HepG2 (cell line): ENCODE measurements around the gene CHL1. TPM values are rescaled to one million over a fixed set of nuclear protein-coding genes. Genes with fewer than 3 reads are reported as not detected.

Experiments used
- ATAC-seq: fragments of 200-7000 bp; cut with Tn5 transposase; 3 replicates; pipeline ENCODE4 v1.9.1; 2020; ENCODE audit warnings: mild to moderate bottlenecking, moderate library complexity
- BruUV-seq: library from RNA; stranded (reverse); fragments of 400-500 nt; replicated peaks from 2 replicates; lab custom pipeline; 2021; lab: Mats Ljungman, UMichigan
- CTCF ChIA-PET: fragments of 300-600 bp; formaldehyde crosslinking; extraction: SDS; loops from one replicate; lab custom pipeline; 2021; ENCODE audit warnings: low total read pairs, inconsistent platforms, low intra/inter-chr PET ratio; lab: Yijun Ruan, JAX
- POLR2A ChIA-PET: fragments of 350-600 bp; sonication (Branson Sonifier 250); formaldehyde crosslinking; loops from one replicate; lab custom pipeline; 2020; ENCODE audit warnings: antibody characterized with exemption, inconsistent platforms; lab: Yijun Ruan, JAX
- DNase-seq: peaks from one replicate; pipeline ENCODE4 v3.0.0-alpha.2; 2015; ENCODE audit warnings: low spot score
- FAIRE-seq: peaks from 3 replicates; lab custom pipeline; 2011; peaks lifted over from hg19 to GRCh38; lab: Jason Lieb, UNC
- H2AFZ ChIP-seq: one replicate; pipeline ENCODE4 v1.6.1; 2011; ENCODE audit warnings: low read length, inconsistent platforms
- H3K27ac ChIP-seq: fragments of 300-600 bp; 3 replicates; pipeline ENCODE4 v1.8.0; 2011; ENCODE audit warnings: mixed run types, mild to moderate bottlenecking, mixed read lengths, low read length, inconsistent platforms; ENCODE audit not compliant: insufficient read depth; ENCODE audit errors: extremely low read length
- H3K27me3 ChIP-seq, 2 experiments: fragments of 200-600 bp in 1 of 2; 2 replicates in 1 of 2; 3 replicates in 1 of 2; pipeline versions ENCODE4 v1.6.0 to v1.8.0; 2011; ENCODE audit warnings: low read length in 2 of 2, mild to moderate bottlenecking in 2 of 2, moderate library complexity in 2 of 2, inconsistent platforms in 1 of 2; ENCODE audit not compliant: insufficient read depth in 2 of 2, control insufficient read depth in 1 of 2
- H3K36me3 ChIP-seq, 2 experiments: fragments of 200-600 bp in 1 of 2; replicated peaks in 1 of 2; 2 replicates in 1 of 2; 3 replicates in 1 of 2; pipeline versions ENCODE4 v1.5.1 to v1.8.0; 2011; ENCODE audit warnings: low read length in 2 of 2, inconsistent platforms in 1 of 2; ENCODE audit not compliant: insufficient read depth in 2 of 2, control insufficient read depth in 1 of 2
- H3K4me1 ChIP-seq: 2 replicates; pipeline ENCODE4 v1.5.1; 2012; ENCODE audit warnings: low read length, inconsistent platforms; ENCODE audit not compliant: insufficient read depth
- H3K4me2 ChIP-seq: 2 replicates; pipeline ENCODE4 v1.6.0; 2011; ENCODE audit warnings: low read depth, low read length, inconsistent platforms
- H3K4me3 ChIP-seq, 3 experiments: fragments of 200-600 bp in 1 of 3; sonication (generic), shearing (Covaris generic) in 1 of 3; replicated peaks in 1 of 3; 2 replicates each; pipeline ENCODE4 v1.5.1; 2011 to 2016; ENCODE audit warnings: low read length in 3 of 3, inconsistent platforms in 2 of 3, low read depth in 2 of 3, mild to moderate bottlenecking in 2 of 3, control low read depth in 1 of 3, mixed read lengths in 1 of 3; ENCODE audit not compliant: insufficient read depth in 1 of 3
- H3K79me2 ChIP-seq: one replicate; pipeline ENCODE4 v1.6.1; 2011; ENCODE audit warnings: low read length, inconsistent platforms; ENCODE audit not compliant: insufficient read depth
- H3K9ac ChIP-seq: 2 replicates; pipeline ENCODE4 v1.6.0; 2011; ENCODE audit warnings: mild to moderate bottlenecking, low read depth, low read length, inconsistent platforms; ENCODE audit not compliant: insufficient read depth
- H3K9me3 ChIP-seq: 2 replicates; pipeline ENCODE4 v1.5.1; 2012; ENCODE audit warnings: mild to moderate bottlenecking, low read length
- H4K20me1 ChIP-seq: 2 replicates; pipeline ENCODE4 v1.6.0; 2011; ENCODE audit warnings: inconsistent platforms, mild to moderate bottlenecking, low read length, moderate library complexity; ENCODE audit not compliant: insufficient read depth
- CBX5 ChIP-seq: sonication (generic); formaldehyde crosslinking; IDR thresholded peaks from 2 replicates; pipeline ENCODE4 v1.4.0; 2020; ENCODE audit warnings: missing genetic modification reagents, borderline replicate concordance
- GPN1 ChIP-seq: sonication (generic); formaldehyde crosslinking; IDR thresholded peaks from 2 replicates; pipeline ENCODE4 v1.5.1; 2020; ENCODE audit warnings: missing genetic modification reagents, borderline replicate concordance
- JUNB ChIP-seq: sonication (generic); formaldehyde crosslinking; IDR thresholded peaks from 2 replicates; pipeline ENCODE4 v1.8.0; 2022; ENCODE audit warnings: missing genetic modification reagents, mild to moderate bottlenecking, borderline replicate concordance
- NRL ChIP-seq: sonication (generic); formaldehyde crosslinking; IDR thresholded peaks from 2 replicates; pipeline ENCODE4 v1.5.0; 2020; ENCODE audit warnings: missing genetic modification reagents, mild to moderate bottlenecking, moderate library complexity, borderline replicate concordance
- ZC3H4 ChIP-seq: sonication (generic); formaldehyde crosslinking; IDR thresholded peaks from 2 replicates; pipeline ENCODE4 v1.4.0; 2020; ENCODE audit warnings: missing genetic modification reagents, borderline replicate concordance
- ZFP36L2 ChIP-seq: sonication (generic); formaldehyde crosslinking; IDR thresholded peaks from 2 replicates; pipeline ENCODE4 v1.4.0; 2020; ENCODE audit warnings: missing genetic modification reagents
- ZNF224 ChIP-seq: sonication (generic); formaldehyde crosslinking; IDR thresholded peaks from 2 replicates; pipeline ENCODE4 v1.5.0; 2020; ENCODE audit warnings: mild to moderate bottlenecking, missing genetic modification reagents
- ZNF343 ChIP-seq: sonication (generic); formaldehyde crosslinking; IDR thresholded peaks from 2 replicates; pipeline ENCODE4 v1.4.0; 2020; ENCODE audit warnings: mild to moderate bottlenecking, missing genetic modification reagents
- ZNF543 ChIP-seq: sonication (generic); formaldehyde crosslinking; IDR thresholded peaks from 2 replicates; pipeline ENCODE4 v1.4.0; 2020; ENCODE audit warnings: mild to moderate bottlenecking, missing genetic modification reagents
- ZNF556 ChIP-seq: sonication (generic); formaldehyde crosslinking; IDR thresholded peaks from 2 replicates; pipeline ENCODE4 v1.4.0; 2020; ENCODE audit warnings: mild to moderate bottlenecking, missing genetic modification reagents, borderline replicate concordance
- ZNF598 ChIP-seq: sonication (generic); formaldehyde crosslinking; IDR thresholded peaks from 2 replicates; pipeline ENCODE4 v1.5.1; 2020; ENCODE audit warnings: mild to moderate bottlenecking, missing genetic modification reagents, borderline replicate concordance
- ZNF816 ChIP-seq: sonication (generic); formaldehyde crosslinking; IDR thresholded peaks from 2 replicates; pipeline ENCODE4 v1.8.0; 2022; ENCODE audit warnings: missing genetic modification reagents, mild to moderate bottlenecking, borderline replicate concordance
- WGBS: methylation state at CpG from one replicate; pipeline ENCODE4 v1.1.6; 2017; ENCODE audit warnings: low lambda C conversion rate; 5-methylcytosine and 5-hydroxymethylcytosine counted together
- in situ Hi-C: cut with HindIII; loops from 2 replicates; pipeline ENCODE4 v1.10.0; 2017; ENCODE audit warnings: low pct_unique_long_range_greater_than_20kb; ENCODE audit not compliant: extremely low pct_ligation_motif_present
- intact Hi-C: fragments of 100-400 bp; cut with micrococcal nuclease; formaldehyde crosslinking; loops from one replicate; pipeline ENCODE4 v1.10.0; 2022; ENCODE audit not compliant: unreplicated experiment
- polyA plus RNA-seq, 8 experiments: library from polyadenylated mRNA; depleted of rRNA in 3 of 8; stranded (reverse) in 7 of 8; unstranded in 1 of 8; fragments of >200 nt; fragmentation: Illumina TruSeq in 4 of 8; extraction: Trizol in 4 of 8; gene quantifications; 2 replicates each; pipeline versions ENCODE4 v1.2.1 to v1.2.3, GENCODE V29; 2011 to 2016; ENCODE audit warnings: low read depth in 4 of 8, missing spikeins in 1 of 8, mixed read lengths in 1 of 8; ENCODE audit not compliant: insufficient read depth in 1 of 8
- total RNA-seq, 5 experiments: library from RNA; depleted of rRNA; stranded (reverse); fragments of >200 nt; fragmentation: Illumina TruSeq; extraction: Trizol; gene quantifications; 2 replicates each; pipeline ENCODE4 v1.2.3, GENCODE V29; 2016; ENCODE audit warnings: low read depth in 1 of 5
- TF ChIP-seq, protein P1 (sequence below): sonication (generic); formaldehyde crosslinking; IDR thresholded peaks from 2 replicates; pipeline ENCODE4 v1.4.0; 2020; ENCODE audit warnings: missing genetic modification reagents, mild to moderate bottlenecking, borderline replicate concordance
- TF ChIP-seq, protein P2 (sequence below): sonication (generic); formaldehyde crosslinking; IDR thresholded peaks from 2 replicates; pipeline ENCODE4 v1.8.0; 2022; ENCODE audit warnings: mild to moderate bottlenecking, missing genetic modification reagents, borderline replicate concordance
- TF ChIP-seq, protein P3 (sequence below): sonication (generic); formaldehyde crosslinking; IDR thresholded peaks from 2 replicates; pipeline ENCODE4 v1.5.1; 2020; ENCODE audit warnings: mild to moderate bottlenecking, missing genetic modification reagents, moderate library complexity

The CHL1 gene
- total and polyA plus RNA-seq, 2 of the 13 experiments (the other 11 are each of a cell fraction or from before 2014, with no cell fraction given) = not detected

DNA sequence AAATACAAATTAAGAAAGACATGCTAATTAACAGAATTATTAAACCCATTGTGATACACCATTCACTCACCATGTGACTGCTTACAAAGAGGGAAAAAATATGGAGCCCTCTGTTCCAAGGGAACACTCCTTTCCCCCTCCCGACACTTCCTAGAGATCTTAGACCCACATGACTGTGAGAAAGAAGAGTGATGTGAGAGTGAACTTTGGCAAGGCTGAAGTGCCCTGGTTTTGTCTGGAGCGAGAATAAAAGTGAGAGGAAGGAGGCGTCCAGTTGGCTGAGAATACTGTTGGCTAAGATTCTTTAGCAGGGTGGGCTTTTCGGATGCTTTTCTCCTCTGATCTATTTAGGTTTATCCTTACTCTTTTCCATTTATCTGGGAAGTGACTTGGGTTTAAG is 14.1 kb downstream of the CHL1 start:
- 10% methylated on average over 4 of the region's 4 CpGs for WGBS
- POLR2A ChIA-PET = no interaction called here
- no peak for FAIRE-seq
- TF ChIP-seq ZNF543 (CRISPR knock-in tag) = no peak
- no peak for TF ChIP-seq NRL (CRISPR knock-in tag)
- TF ChIP-seq ZNF598 = no peak
- TF ChIP-seq ZNF556 (CRISPR knock-in tag) = no peak
- TF ChIP-seq ZC3H4 (CRISPR knock-in tag) = no peak
- TF ChIP-seq CBX5 (CRISPR knock-in tag) = no peak
- TF ChIP-seq, protein P1, sequence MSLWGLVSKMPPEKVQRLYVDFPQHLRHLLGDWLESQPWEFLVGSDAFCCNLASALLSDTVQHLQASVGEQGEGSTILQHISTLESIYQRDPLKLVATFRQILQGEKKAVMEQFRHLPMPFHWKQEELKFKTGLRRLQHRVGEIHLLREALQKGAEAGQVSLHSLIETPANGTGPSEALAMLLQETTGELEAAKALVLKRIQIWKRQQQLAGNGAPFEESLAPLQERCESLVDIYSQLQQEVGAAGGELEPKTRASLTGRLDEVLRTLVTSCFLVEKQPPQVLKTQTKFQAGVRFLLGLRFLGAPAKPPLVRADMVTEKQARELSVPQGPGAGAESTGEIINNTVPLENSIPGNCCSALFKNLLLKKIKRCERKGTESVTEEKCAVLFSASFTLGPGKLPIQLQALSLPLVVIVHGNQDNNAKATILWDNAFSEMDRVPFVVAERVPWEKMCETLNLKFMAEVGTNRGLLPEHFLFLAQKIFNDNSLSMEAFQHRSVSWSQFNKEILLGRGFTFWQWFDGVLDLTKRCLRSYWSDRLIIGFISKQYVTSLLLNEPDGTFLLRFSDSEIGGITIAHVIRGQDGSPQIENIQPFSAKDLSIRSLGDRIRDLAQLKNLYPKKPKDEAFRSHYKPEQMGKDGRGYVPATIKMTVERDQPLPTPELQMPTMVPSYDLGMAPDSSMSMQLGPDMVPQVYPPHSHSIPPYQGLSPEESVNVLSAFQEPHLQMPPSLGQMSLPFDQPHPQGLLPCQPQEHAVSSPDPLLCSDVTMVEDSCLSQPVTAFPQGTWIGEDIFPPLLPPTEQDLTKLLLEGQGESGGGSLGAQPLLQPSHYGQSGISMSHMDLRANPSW = no peak
- no peak for TF ChIP-seq JUNB (CRISPR knock-in tag)
- no peak for TF ChIP-seq GPN1 (CRISPR knock-in tag)
- no peak for TF ChIP-seq ZNF816 (CRISPR knock-in tag)
- TF ChIP-seq ZFP36L2 (CRISPR knock-in tag) = no peak
- TF ChIP-seq, protein P2, sequence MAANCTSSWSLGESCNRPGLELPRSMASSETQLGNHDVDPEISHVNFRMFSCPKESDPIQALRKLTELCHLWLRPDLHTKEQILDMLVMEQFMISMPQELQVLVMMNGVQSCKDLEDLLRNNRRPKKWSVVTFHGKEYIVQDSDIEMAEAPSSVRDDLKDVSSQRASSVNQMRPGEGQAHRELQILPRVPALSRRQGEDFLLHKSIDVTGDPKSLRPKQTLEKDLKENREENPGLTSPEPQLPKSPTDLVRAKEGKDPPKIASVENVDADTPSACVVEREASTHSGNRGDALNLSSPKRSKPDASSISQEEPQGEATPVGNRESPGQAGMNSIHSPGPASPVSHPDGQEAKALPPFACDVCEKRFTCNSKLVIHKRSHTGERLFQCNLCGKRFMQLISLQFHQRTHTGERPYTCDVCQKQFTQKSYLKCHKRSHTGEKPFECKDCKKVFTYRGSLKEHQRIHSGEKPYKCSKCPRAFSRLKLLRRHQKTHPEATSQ (CRISPR knock-in tag) = no peak
- TF ChIP-seq, protein P3, sequence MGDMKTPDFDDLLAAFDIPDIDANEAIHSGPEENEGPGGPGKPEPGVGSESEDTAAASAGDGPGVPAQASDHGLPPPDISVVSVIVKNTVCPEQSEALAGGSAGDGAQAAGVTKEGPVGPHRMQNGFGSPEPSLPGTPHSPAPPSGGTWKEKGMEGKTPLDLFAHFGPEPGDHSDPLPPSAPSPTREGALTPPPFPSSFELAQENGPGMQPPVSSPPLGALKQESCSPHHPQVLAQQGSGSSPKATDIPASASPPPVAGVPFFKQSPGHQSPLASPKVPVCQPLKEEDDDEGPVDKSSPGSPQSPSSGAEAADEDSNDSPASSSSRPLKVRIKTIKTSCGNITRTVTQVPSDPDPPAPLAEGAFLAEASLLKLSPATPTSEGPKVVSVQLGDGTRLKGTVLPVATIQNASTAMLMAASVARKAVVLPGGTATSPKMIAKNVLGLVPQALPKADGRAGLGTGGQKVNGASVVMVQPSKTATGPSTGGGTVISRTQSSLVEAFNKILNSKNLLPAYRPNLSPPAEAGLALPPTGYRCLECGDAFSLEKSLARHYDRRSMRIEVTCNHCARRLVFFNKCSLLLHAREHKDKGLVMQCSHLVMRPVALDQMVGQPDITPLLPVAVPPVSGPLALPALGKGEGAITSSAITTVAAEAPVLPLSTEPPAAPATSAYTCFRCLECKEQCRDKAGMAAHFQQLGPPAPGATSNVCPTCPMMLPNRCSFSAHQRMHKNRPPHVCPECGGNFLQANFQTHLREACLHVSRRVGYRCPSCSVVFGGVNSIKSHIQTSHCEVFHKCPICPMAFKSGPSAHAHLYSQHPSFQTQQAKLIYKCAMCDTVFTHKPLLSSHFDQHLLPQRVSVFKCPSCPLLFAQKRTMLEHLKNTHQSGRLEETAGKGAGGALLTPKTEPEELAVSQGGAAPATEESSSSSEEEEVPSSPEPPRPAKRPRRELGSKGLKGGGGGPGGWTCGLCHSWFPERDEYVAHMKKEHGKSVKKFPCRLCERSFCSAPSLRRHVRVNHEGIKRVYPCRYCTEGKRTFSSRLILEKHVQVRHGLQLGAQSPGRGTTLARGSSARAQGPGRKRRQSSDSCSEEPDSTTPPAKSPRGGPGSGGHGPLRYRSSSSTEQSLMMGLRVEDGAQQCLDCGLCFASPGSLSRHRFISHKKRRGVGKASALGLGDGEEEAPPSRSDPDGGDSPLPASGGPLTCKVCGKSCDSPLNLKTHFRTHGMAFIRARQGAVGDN (CRISPR knock-in tag) = no peak
- no peak for TF ChIP-seq ZNF224 (CRISPR knock-in tag)
- no peak for TF ChIP-seq ZNF343
- TF ChIP-seq, all 625 proteins: peak for 0
- intact Hi-C loops (no loop called here), in situ Hi-C loops (no loop called here)
- Histone ChIP-seq H4K20me1 (no peaks in the 10 kb centered on the region), H3K4me2 (no peak overlapping the region), H3K9ac (no peak overlapping the region), H3K27ac (no peak overlapping the region), H3K36me3 (no peaks in the 10 kb centered on the region), H3K9me3 (no peaks in the 10 kb centered on the region), H3K27me3 (no peaks in the 10 kb centered on the region), H2AFZ (no peak overlapping the region), H3K4me1 (no peaks in the 10 kb centered on the region), H3K4me3 (no peak overlapping the region), H3K79me2 (no peaks in the 10 kb centered on the region)
- CTCF ChIA-PET = no interaction called here
- DNase-seq = no peak
- no peak for ATAC-seq
- BruUV-seq = no TSS peak
